ENCODE data around the gene CBX5. TPM values are rescaled to one million over a fixed set of nuclear protein-coding genes. Genes with fewer than 3 reads are reported as not detected.
"Not testable (repeated sequence)": the region's sequence is repeated elsewhere in the genome, so short reads cannot be mapped to it uniquely, and the experiment has no call there.

CBX5 gene
- total and polyA plus RNA-seq, 2 donors (not counting 1 experiment from before 2014, with no cell fraction given) = 27.7 to 64.0 TPM

- H3K4me2 ChIP-seq (ENCODE audit: extremely low read depth, insufficient read depth, low read length) = no peak overlapping the region
- no peak overlapping the region for H3K27ac ChIP-seq (ENCODE audit: insufficient read depth, low read length)
- no peaks in the 10 kb centered on the region for H3K79me2 ChIP-seq (ENCODE audit: control insufficient read depth, insufficient read depth, low read length)
- no peaks in the 10 kb centered on the region for H3K9me3 ChIP-seq (ENCODE audit: control insufficient read depth, insufficient read depth, low read depth, low read length)
- H2AFZ ChIP-seq (ENCODE audit: low read length) = no peak overlapping the region
- H3K4me3 ChIP-seq (replicated peaks in 1 of 4; ENCODE audit: control extremely low read depth in 1 of 4, insufficient read depth in 1 of 4, low read depth in 3 of 4, low read length in 4 of 4) = no peak overlapping the region
- no peaks in the 10 kb centered on the region for H4K20me1 ChIP-seq (ENCODE audit: control insufficient read depth, extremely low read depth, insufficient read depth, low read length)
- no peaks in the 10 kb centered on the region for H3K4me1 ChIP-seq (ENCODE audit: control insufficient read depth, extremely low read depth, insufficient read depth, low read length)
- no peaks in the 10 kb centered on the region for H3K36me3 ChIP-seq (ENCODE audit: control insufficient read depth, insufficient read depth, low read length)
- TF ChIP-seq CTCF (conservative IDR thresholded peaks at IDR 0.05 in 1 of 2, IDR thresholded peaks at IDR 0.05 in 1 of 2; ENCODE audit: low read depth in 1 of 2, low read length in 2 of 2) = no peak
- TF ChIP-seq EZH2 (IDR thresholded peaks at IDR 0.05; ENCODE audit: low read length, missing control alignments) = no peak
- H3K27me3 ChIP-seq (ENCODE audit: control insufficient read depth, insufficient read depth, low read length) = peaks cover 21% of the 10 kb centered on the region
- H3K9ac ChIP-seq (ENCODE audit: insufficient read depth, low read length) = no peak overlapping the region
- DNase-seq (ENCODE audit: low read depth in 2 of 2) = peak; percentile 65 to 76
These were observed 84.1 kb downstream of the CBX5 start for GRCh38 chr12:54195737-54196347.

GRCh38 chr12:54195080-54195736 is 84.7 kb downstream of the CBX5 start:
- H2AFZ ChIP-seq (ENCODE audit: low read length) = no peak overlapping the region

GRCh38 chr12:54194611-54195010 is 85.3 kb downstream of the CBX5 start:
- not testable (repeated sequence) for DNase-seq (ENCODE audit: low read depth in 2 of 2); H3K9ac ChIP-seq (ENCODE audit: insufficient read depth, low read length); H3K27ac ChIP-seq (ENCODE audit: insufficient read depth, low read length); H4K20me1 ChIP-seq (ENCODE audit: control insufficient read depth, extremely low read depth, insufficient read depth, low read length); H2AFZ ChIP-seq (ENCODE audit: low read length); H3K4me1 ChIP-seq (ENCODE audit: control insufficient read depth, extremely low read depth, insufficient read depth, low read length); H3K79me2 ChIP-seq (ENCODE audit: control insufficient read depth, insufficient read depth, low read length); H3K4me3 ChIP-seq (replicated peaks in 1 of 4; ENCODE audit: control extremely low read depth in 1 of 4, insufficient read depth in 1 of 4, low read depth in 3 of 4, low read length in 4 of 4); H3K4me2 ChIP-seq (ENCODE audit: extremely low read depth, insufficient read depth, low read length); H3K9me3 ChIP-seq (ENCODE audit: control insufficient read depth, insufficient read depth, low read depth, low read length); H3K36me3 ChIP-seq (ENCODE audit: control insufficient read depth, insufficient read depth, low read length)
- peaks cover 21% of the 10 kb centered on the region for H3K27me3 ChIP-seq (ENCODE audit: control insufficient read depth, insufficient read depth, low read length)

More at GRCh38 chr12:54195080-54195736, 84.7 kb downstream of the CBX5 start:
- no peaks in the 10 kb centered on the region for H3K4me1 ChIP-seq (ENCODE audit: control insufficient read depth, extremely low read depth, insufficient read depth, low read length)
- H3K4me3 ChIP-seq (replicated peaks in 1 of 4; ENCODE audit: control extremely low read depth in 1 of 4, insufficient read depth in 1 of 4, low read depth in 3 of 4, low read length in 4 of 4) = no peak overlapping the region
- no peak for TF ChIP-seq EZH2 (IDR thresholded peaks at IDR 0.05; ENCODE audit: low read length, missing control alignments)
- no peak for TF ChIP-seq CTCF (conservative IDR thresholded peaks at IDR 0.05 in 1 of 2, IDR thresholded peaks at IDR 0.05 in 1 of 2; ENCODE audit: low read depth in 1 of 2, low read length in 2 of 2)
- no peaks in the 10 kb centered on the region for H3K79me2 ChIP-seq (ENCODE audit: control insufficient read depth, insufficient read depth, low read length)
- H4K20me1 ChIP-seq (ENCODE audit: control insufficient read depth, extremely low read depth, insufficient read depth, low read length) = no peaks in the 10 kb centered on the region
- H3K27me3 ChIP-seq (ENCODE audit: control insufficient read depth, insufficient read depth, low read length) = peaks cover 21% of the 10 kb centered on the region
- no peak for DNase-seq (ENCODE audit: low read depth in 2 of 2)
- H3K9ac ChIP-seq (ENCODE audit: insufficient read depth, low read length) = no peak overlapping the region
- H3K36me3 ChIP-seq (ENCODE audit: control insufficient read depth, insufficient read depth, low read length) = no peaks in the 10 kb centered on the region
- no peak overlapping the region for H3K27ac ChIP-seq (ENCODE audit: insufficient read depth, low read length)
- H3K9me3 ChIP-seq (ENCODE audit: control insufficient read depth, insufficient read depth, low read depth, low read length) = no peaks in the 10 kb centered on the region
- H3K4me2 ChIP-seq (ENCODE audit: extremely low read depth, insufficient read depth, low read length) = no peak overlapping the region
